Testis (tissue), 3 donors: Measurements from ENCODE around the gene CAMK2D. TPM values are rescaled to one million over a fixed set of nuclear protein-coding genes. Genes with fewer than 3 reads are reported as not detected.

Experiments used
- DNase-seq: peaks from one replicate; pipeline ENCODE4 v3.0.0-alpha.2; 2019
- H3K27ac ChIP-seq, 2 donors: fragments of 200-600 bp; sonication (generic); one replicate each; pipeline ENCODE4 v1.5.1; 2019
- H3K27me3 ChIP-seq: fragments of 200-600 bp; sonication (generic); one replicate; pipeline ENCODE4 v1.5.1; 2019
- H3K36me3 ChIP-seq: fragments of 200-600 bp; sonication (generic); one replicate; pipeline ENCODE4 v1.5.1; 2017; ENCODE audit warnings: low read depth; ENCODE audit errors: missing control alignments
- H3K4me1 ChIP-seq: fragments of 200-600 bp; sonication (generic); one replicate; pipeline ENCODE4 v1.5.1; 2019
- H3K4me3 ChIP-seq, 2 donors: fragments of 200-600 bp; sonication (generic); one replicate each; pipeline ENCODE4 v1.5.1; 2017 to 2019
- H3K9me3 ChIP-seq: fragments of 200-600 bp; sonication (generic); one replicate; pipeline ENCODE4 v1.5.1; 2017
- CTCF ChIP-seq, 3 experiments: fragments of 450-650 bp in 2 of 3; fragments of 200-600 bp in 1 of 3; sonication (generic) in 1 of 3; IDR thresholded peaks; one replicate each; pipeline ENCODE4 v1.5.1; 2016 to 2019; ENCODE audit warnings: antibody characterized with exemption in 3 of 3, mild to moderate bottlenecking in 2 of 3, moderate library complexity in 1 of 3
- POLR2A ChIP-seq: fragments of 450-650 bp; IDR thresholded peaks from one replicate; pipeline ENCODE4 v1.6.1; 2017; ENCODE audit warnings: antibody characterized with exemption, mild to moderate bottlenecking, moderate library complexity
- WGBS, 2 donors: methylation state at CpG; one replicate each; pipeline ENCODE4 v1.1.5; 2018; 5-methylcytosine and 5-hydroxymethylcytosine counted together
- intact Hi-C: fragments of 100-400 bp; cut with DNase I; formaldehyde crosslinking; loops from one replicate; pipeline ENCODE4 v1.15.1; 2023; ENCODE audit warnings: low total_unique reads
- polyA plus RNA-seq: library from polyadenylated mRNA; stranded (reverse); fragments of 350-450 nt; fragmentation: Illumina TruSeq; extraction: RNeasy Lipid Tissue Mini Kit (QIAGEN cat#74804); gene quantifications from one replicate; pipeline ENCODE4 v1.2.3, GENCODE V29; 2014; ENCODE audit warnings: low read depth, low replicate concordance; ENCODE audit not compliant: insufficient read depth
- total RNA-seq, 2 donors: library from RNA; depleted of rRNA; stranded (reverse); fragments of >200 nt; gene quantifications; one replicate each; pipeline ENCODE4 v1.2.3, GENCODE V29; 2016

CAMK2D gene
- total and polyA plus RNA-seq, 3 donors from 2014 or later: 31.2 to 88.1 (median 72.4) TPM

GRCh38 chr4:113499166-113499565, 262.4 kb downstream of the CAMK2D start:
- no peaks in the 10 kb centered on the region for H3K27me3 ChIP-seq
- WGBS, 2 donors: 88 to 95% methylated on average over 1 of the region's 1 CpG
- no peak overlapping the region for H3K4me3 ChIP-seq
- no peak for TF ChIP-seq POLR2A
- TF ChIP-seq CTCF (IDR thresholded peaks at IDR 0.05): no peak
- DNase-seq: no peak
- H3K36me3 ChIP-seq: no peaks in the 10 kb centered on the region
- intact Hi-C loops: no loop called here
- H3K27ac ChIP-seq: no peak overlapping the region
- no peaks in the 10 kb centered on the region for H3K4me1 ChIP-seq
- no peaks in the 10 kb centered on the region for H3K9me3 ChIP-seq

- Histone ChIP-seq H3K4me3 (no peak overlapping the region), H3K9me3 (no peaks in the 10 kb centered on the region), H3K36me3 (no peaks in the 10 kb centered on the region), H3K27me3 (no peaks in the 10 kb centered on the region), H3K4me1 (no peaks in the 10 kb centered on the region), H3K27ac (no peak overlapping the region)
- no peak for DNase-seq
- intact Hi-C loops: no loop called here
- TF ChIP-seq POLR2A (no peak), CTCF (IDR thresholded peaks at IDR 0.05) (no peak)
- WGBS, 2 donors: 61 to 65% methylated on average over 3 of the region's 3 CpGs
Observed at GRCh38 chr4:113497154-113497884, 264.2 kb downstream of the CAMK2D start.

GRCh38 chr4:113496698-113497097, 264.8 kb downstream of the CAMK2D start:
- Histone ChIP-seq H3K4me3 (no peak overlapping the region), H3K27me3 (no peaks in the 10 kb centered on the region), H3K27ac (no peak overlapping the region), H3K4me1 (no peaks in the 10 kb centered on the region), H3K9me3 (no peaks in the 10 kb centered on the region), H3K36me3 (no peaks in the 10 kb centered on the region)
- no peak for TF ChIP-seq CTCF (IDR thresholded peaks at IDR 0.05)
- no peak for TF ChIP-seq POLR2A
- WGBS, 2 donors: 63 to 79% methylated on average over 2 of the region's 2 CpGs
- DNase-seq: no peak
- intact Hi-C loops: no loop called here

GRCh38 chr4:113495790-113496189, 265.7 kb downstream of the CAMK2D start:
- Histone ChIP-seq H3K36me3 (no peaks in the 10 kb centered on the region), H3K9me3 (no peaks in the 10 kb centered on the region), H3K4me1 (no peaks in the 10 kb centered on the region), H3K27me3 (no peaks in the 10 kb centered on the region), H3K27ac (no peak overlapping the region), H3K4me3 (no peak overlapping the region)
- TF ChIP-seq CTCF (IDR thresholded peaks at IDR 0.05) (no peak), POLR2A (no peak)
- DNase-seq: no peak
- intact Hi-C loops: no loop called here
- 95 to 99% methylated on average over 6 of the region's 6 CpGs for WGBS, 2 donors

GRCh38 chr4:113483131-113483530, 278.4 kb downstream of the CAMK2D start:
- WGBS, 2 donors: 89 to 94% methylated on average over 6 of the region's 6 CpGs
- no peaks in the 10 kb centered on the region for H3K4me1 ChIP-seq
- H3K27ac ChIP-seq: no peak overlapping the region
- H3K9me3 ChIP-seq: no peaks in the 10 kb centered on the region
- no peak for TF ChIP-seq POLR2A
- no peak for TF ChIP-seq CTCF (IDR thresholded peaks at IDR 0.05)
- no peaks in the 10 kb centered on the region for H3K27me3 ChIP-seq
- DNase-seq: no peak
- no peak overlapping the region for H3K4me3 ChIP-seq
- no peaks in the 10 kb centered on the region for H3K36me3 ChIP-seq
- intact Hi-C loops: no loop called here
